H1 (cell line): ENCODE results near the gene CAV1. TPM values are rescaled to one million over a fixed set of nuclear protein-coding genes. Genes with fewer than 3 reads are reported as not detected.

Experiments used
- KDM1A ChIP-seq: fragments of 200-600, 300-600 bp; sonication (generic); IDR thresholded peaks from 2 replicates; pipeline ENCODE4 v1.7.1; 2016; ENCODE audit warnings: mild to moderate bottlenecking, low read length, borderline replicate concordance
- SAP30 ChIP-seq: fragments of 300-600 bp; sonication (generic); IDR thresholded peaks from 2 replicates; pipeline ENCODE4 v1.7.1; 2012; ENCODE audit warnings: low read length, moderate library complexity, mild to moderate bottlenecking, inconsistent platforms; ENCODE audit not compliant: insufficient read depth, insufficient replicate concordance
- SP2 ChIP-seq: IDR thresholded peaks from 2 replicates; pipeline ENCODE4 v1.6.1; 2012; ENCODE audit warnings: mild to moderate bottlenecking, low read length, inconsistent platforms
- YY1 ChIP-seq: IDR thresholded peaks from 2 replicates; pipeline ENCODE4 v1.6.1; 2011; ENCODE audit warnings: low read depth, mild to moderate bottlenecking, low read length
- polyA plus RNA-seq, 7 experiments: library from polyadenylated mRNA; depleted of rRNA in 3 of 7; stranded (reverse) in 5 of 7; unstranded in 2 of 7; fragments of >200 nt in 5 of 7; fragments of 200-250 nt in 2 of 7; gene quantifications; 1 replicate in 5 of 7; 2 replicates in 1 of 7; 4 replicates in 1 of 7; pipeline versions ENCODE4 v1.2.1 to v1.2.3, GENCODE V29; 2011 to 2013; ENCODE audit warnings: missing spikeins in 2 of 7, mixed read lengths in 2 of 7
- total RNA-seq: library from RNA; stranded (reverse); fragmentation: NEBNext Ultra II Directional; extraction: Animal tissue kit (Norgen Biotek cat#: 25700); gene quantifications from 2 replicates; pipeline ENCODE4 v1.2.1, GENCODE V29; 2021

CAV1 gene
- total and polyA plus RNA-seq, 2 of the 8 experiments (the other 6 are each of a cell fraction or from before 2014, with no cell fraction given): 16.3 to 21.8 TPM

- TF ChIP-seq SAP30 (peak; percentile 19), KDM1A (no peak), YY1 (peak; percentile 14; the same call in 1 of the 2 replicates), SP2 (no peak)
These were observed 569 bp downstream of the CAV1 start (continued) for GRCh38 chr7:116525298-116525912.
